GM21528 (cell line): Measurements from ENCODE around the gene HMSD.
A peak's percentile ranks its signal among the peaks of the same experiment; 100 is the strongest.

Source experiments
- ATAC-seq: cut with Tn5 transposase; IDR thresholded peaks from one replicate; pipeline ENCODE4 v1.9.1; 2021; ENCODE audit warnings: mild to moderate bottlenecking, moderate library complexity; ENCODE audit not compliant: unreplicated experiment, low FRiP score

Gene HMSD

DNA sequence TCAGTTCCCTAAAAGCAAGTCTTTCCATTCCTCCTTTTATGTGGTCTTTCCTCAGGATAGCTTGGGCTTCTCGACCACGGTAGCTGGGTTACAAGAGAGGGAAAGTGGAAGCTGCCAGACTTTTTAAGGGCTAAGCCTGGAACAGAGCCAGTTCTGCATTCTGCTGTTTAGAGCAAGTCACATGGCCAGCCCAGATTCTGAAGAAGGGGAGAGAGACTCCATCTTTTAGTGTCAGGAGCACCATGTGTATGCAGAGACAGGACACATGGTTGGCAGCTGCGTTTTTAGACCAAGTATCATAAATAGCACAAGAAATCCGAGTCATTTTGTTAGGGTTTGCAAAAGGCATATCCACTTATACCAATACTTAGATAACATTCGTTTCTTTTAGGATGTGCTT lies 4.7 kb downstream of the HMSD start:
- no peak for ATAC-seq

GRCh38 chr18:63956755-63957154 lies 7.7 kb downstream of the HMSD start:
- no peak for ATAC-seq

DNA sequence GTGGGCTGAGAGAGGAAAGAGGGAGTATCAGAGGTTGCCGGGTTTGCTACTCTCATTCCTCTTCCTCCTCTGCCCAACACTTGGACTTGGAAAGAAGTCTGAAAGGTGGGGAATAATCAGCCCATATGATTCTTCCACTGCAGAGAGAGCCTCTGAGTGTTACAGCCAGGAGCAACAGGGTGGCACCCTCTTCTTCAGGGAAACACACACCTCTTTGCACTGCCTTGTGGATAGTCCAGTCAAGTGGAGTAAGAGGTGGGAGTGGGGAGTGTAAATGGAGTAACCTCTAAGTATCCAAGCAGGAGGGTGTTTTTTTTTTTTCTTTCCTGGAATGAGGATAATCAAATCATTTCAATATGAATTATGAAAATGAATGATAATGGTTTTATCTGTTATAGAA lies 11.8 kb downstream of the HMSD start:
- no peak for ATAC-seq

DNA sequence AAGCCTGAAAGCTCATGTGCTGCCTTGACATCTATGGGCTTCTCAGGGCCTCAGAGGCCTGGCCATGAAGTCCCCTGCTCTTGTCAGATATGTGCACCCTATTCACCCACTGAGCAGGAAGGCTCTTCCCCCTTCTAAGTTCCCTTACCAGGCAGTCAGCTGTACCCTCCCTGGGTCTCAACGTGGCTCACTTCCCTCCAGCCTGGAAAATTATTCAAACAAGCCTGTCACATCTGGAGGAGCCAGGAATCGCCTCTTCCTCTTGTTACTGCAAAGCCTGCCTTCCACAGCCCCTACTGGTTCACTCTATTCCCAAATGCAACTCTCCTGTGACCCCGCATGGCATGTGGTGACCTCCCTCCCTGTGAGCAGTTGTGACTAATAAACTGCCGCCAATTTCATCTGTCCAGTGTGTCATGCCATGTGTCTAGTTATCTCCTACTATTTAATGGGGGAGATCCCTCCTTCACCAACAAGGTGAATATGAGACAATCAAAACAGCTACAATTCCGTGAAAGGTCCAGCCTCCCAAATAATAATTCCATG lies 12.4 kb downstream of the HMSD start:
- no peak for ATAC-seq

DNA sequence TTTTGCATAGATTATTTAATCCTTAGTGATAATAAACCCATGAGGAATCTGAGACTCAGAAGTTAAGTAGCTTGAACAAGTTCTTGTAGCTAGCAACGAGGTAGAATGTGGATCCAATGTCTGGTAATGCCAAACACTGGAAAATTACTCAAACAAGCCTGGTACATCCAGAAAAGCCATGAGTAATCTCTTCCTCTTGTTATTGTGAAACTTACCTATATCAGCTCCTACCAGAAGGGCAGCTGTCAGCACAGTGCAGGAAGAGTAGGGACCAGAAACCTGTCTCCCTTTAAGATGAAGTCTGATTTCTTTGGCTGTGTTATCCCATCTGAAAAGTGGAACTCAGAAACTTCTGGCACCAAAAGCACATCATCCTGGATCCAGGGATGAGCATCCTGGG lies 13.0 kb downstream of the HMSD start:
- ATAC-seq: no peak

DNA sequence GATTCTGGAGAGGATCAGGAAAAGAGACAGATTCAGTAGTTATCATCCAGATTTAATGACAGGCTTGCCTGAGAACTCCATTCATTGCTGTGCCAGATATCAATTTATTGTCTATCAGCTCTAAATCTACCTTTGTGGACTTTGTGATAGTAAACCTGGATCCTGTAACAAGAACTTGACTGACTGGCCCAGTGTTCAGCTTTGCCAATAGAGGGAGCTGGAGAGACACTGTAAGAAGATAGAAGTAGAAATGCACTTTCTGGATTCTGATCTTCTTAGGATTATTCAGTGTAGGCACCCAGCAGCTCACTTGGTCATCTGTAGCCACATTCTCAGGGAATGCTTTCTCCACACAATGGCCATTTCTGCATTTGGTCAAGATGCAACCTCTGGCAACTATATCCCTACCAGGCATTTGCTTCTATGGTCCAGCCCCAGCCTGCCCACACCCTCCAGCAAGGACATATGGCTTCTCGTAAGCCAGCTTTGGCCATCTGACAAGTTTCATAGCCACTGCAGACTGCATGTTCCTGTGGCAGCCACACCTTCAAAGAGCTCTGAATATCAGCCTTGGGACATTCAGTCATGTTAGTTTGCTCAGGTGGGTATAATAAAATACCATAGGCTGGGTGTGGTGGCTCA lies 14.6 kb downstream of the HMSD start:
- ATAC-seq: peak; percentile 70

- ATAC-seq: no peak
Observed at GRCh38 chr18:63964908-63965307, 15.8 kb downstream of the HMSD start.

GRCh38 chr18:63965716-63966330 lies 16.7 kb downstream of the HMSD start:
- no peak for ATAC-seq

DNA sequence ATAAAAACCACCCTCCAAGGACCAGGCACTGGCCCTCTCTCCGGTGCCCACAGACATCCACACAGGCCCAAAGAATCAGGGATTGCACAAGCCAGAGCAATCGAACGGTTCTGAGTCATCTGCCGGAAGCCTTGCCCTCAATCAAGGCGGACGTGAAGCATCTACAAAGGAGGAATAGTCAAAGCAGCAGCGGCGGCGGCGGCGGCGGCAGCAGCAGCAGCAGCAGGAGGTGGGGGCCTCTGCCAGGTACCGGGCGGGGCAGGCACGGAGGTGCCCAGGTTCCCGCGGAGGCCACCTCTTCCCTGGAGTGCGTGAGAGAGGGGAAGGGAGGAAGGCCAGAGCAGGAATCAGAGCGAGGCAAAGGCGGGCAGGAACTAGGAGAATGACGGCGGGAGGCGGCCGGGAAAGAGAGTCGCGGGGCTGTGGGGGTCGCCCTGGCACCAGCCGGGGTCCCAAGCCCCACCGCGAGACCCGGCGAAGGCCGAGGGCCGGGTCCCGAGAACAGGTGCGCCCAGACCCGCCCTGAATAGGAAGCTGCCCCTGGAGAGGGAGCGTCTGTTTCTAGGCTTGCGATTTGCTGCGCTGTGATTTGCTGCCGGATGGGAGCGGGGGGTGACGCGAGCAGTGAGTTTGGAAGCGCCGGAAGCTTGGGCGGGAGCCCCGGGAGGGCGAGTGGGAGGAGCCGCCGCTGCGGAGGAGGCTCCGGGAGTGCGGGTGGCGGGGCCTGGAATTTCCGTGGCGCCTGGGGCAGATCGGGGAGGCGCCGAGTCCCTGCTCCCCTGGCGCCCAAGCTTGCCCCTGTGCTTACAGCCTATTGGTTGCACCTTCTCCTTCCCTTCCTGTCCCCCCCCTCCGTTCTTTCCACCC lies 21.1 kb downstream of the HMSD start, which contains the start of gene SERPINB8:
Gene SERPINB8, plus strand, starts transcription at position 140 of the 867 bp plus-strand sequence. CDS start 8,228 bp downstream, outside the sequence.
- ATAC-seq: peak; percentile 97

DNA sequence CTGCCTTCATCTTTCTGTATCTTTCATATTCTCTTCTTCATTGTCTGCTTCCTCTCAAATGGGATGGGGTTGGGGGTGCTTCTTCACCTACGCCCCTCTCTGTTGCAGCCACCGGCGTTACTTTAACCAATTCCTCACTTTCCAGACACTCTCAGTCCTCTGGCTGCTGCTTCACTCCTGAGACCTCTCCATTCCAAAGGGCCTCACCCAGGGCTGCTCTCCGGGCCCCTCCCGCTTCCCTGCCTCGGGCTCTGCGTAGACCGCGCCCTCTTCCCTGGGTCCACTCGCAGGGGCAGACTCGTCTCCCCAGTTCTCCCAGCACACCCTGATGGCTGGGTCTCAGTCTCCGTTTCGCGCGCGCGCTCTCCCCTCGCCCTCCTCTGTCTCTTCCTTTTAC lies 21.7 kb downstream of the HMSD start:
- ATAC-seq: peak; percentile 0

DNA sequence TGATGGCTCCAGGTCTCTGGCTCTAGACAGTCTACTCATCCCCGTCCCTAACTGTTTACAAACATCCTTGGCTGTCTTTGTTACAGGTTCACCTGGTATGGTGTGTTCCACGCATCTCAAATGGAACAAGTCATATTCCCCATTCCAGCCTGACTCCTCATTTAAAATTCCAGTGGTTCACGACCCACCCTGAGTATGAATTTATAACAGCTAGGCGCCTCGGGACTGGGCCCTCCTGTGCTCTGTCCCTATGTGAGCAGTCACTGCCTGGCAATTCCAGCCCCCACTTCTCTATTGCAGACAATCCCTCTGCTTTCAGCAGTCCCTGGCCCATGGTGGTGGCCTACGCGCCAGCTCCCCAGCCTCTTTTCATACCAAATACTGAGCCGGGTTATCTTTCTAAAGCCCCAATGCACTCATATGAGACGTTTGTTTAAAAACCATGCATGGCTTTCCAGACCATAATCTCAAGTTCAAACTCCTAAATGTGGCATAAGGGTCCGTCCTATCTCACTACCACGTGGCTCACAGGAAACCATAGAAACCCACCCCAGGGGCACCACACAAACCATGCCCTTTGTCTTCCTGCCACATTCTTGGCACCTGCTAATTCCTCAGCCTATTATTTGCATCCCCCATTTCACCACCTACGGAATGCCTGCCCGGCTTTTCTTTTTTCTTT lies 22.4 kb downstream of the HMSD start:
- ATAC-seq: no peak

DNA sequence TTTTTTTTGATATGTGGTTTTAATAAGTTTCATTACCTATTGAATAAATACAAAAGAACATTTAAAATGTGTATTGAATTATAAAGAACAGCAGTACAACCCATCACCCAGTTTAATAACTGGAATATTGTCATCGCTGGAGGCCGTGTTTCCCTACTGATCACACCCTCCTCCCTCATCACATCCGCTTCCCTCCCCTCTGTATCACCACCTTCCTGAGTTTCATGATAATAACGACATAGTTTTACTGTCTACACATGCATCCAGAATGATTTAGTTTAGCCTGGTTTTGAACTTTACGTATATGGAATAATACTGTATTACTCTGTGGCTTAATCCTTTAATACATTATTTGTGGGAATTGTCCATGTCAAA lies 22.9 kb downstream of the HMSD start:
- no peak for ATAC-seq

GRCh38 chr18:63974991-63975390 lies 25.9 kb downstream of the HMSD start:
- ATAC-seq: peak; percentile 2

GRCh38 chr18:63975628-63976027 lies 26.5 kb downstream of the HMSD start:
- ATAC-seq: peak; percentile 36

DNA sequence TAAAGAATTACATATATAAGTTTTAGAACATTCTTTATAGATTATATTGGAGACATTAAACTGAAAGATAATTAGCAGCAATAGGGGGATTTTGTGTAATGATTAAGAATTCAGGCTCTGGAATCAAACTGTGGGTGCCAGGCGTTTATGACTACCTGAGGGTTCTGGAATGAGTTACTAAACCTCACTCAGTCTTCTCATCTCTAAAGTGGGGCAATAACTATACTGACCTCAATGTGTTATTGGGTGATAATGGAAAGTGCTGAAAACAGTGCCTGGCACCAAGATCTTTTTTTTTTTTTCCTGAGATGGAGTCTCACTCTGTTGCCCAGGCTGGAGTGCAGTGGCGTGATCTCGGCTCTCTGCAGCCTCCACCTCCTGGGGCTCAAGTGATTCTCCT lies 27.9 kb downstream of the HMSD start:
- ATAC-seq: no peak

- ATAC-seq: peak; percentile 68
Observed at GRCh38 chr18:63979409-63979920, 30.4 kb downstream of the HMSD start.

DNA sequence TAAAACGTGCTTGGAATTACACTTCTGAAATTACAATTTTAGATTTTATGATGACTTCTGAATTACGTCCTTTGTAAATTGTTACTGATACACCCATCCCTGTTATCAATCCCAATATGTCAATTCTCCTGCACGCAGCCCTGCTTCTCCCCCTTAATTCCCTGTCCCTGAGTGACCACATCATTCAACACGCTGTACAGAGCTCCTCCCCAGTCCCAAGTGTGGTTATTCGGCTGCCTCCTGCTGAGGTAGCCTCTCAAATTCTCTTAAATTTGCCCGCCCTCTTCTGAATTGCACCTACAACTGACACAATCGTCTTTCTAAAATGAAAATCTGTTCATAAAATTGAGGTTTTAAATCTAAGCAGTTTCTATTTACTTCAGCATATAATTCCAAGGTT lies 30.9 kb downstream of the HMSD start:
- no peak for ATAC-seq

DNA sequence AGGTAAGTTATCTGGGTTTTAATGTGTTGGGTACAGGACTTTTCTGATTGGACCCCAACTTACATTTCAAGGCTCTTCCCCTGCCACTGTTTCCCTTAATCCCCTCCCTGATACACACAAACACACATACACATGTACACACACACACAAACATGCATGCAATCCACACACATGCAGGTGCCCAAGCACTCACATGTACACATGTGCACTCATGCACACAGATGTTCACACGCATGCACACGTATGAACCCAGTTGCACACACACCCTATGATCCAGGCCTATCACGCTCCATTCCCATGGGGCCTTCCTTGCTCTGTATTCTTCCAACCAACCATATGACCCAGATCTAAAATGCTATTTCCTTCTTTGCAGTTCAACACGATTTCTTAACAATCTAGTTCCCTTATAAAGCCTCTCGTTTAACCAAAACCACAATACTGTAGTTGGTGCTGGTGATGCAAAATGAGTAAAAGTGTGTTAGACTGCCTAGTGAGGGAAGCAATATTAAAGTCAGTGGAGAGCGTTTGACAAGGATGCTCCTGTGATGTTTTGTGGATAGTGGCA lies 31.9 kb downstream of the HMSD start:
- ATAC-seq: no peak

DNA sequence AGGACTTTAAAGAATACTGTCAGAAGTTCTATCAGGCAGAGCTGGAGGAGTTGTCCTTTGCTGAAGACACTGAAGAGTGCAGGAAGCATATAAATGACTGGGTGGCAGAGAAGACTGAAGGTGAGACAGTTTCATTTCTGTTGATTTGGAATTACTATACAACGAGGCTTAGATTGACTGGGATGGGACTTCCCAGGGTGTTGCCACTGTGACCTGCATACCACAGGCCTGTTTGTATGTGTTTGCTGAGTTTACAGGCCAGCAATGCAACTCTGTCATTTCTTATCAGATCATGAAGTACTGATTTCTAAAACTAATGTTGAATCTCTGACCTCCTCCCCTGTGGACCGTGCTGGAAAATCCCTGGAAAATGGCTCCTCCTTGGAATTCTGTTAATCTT lies 32.6 kb downstream of the HMSD start:
- no peak for ATAC-seq

- no peak for ATAC-seq
Observed at GRCh38 chr18:63982361-63982760, 33.3 kb downstream of the HMSD start.
